Duodenal mucosa (tissue), 2 donors: ENCODE results near the gene SPINT1.

Experiments
- H3K27ac ChIP-seq: one replicate; pipeline ENCODE4 v1.7.0; 2013; ENCODE audit warnings: low read depth, low read length
- H3K27me3 ChIP-seq, 2 donors: one replicate each; pipeline ENCODE4 v1.7.0; 2013; ENCODE audit warnings: low read length in 2 of 2, control low read depth in 1 of 2; ENCODE audit not compliant: insufficient read depth in 2 of 2, control insufficient read depth in 1 of 2
- H3K36me3 ChIP-seq, 2 donors: one replicate each; pipeline ENCODE4 v1.7.0; 2013; ENCODE audit warnings: low read length in 2 of 2, control low read depth in 1 of 2; ENCODE audit not compliant: insufficient read depth in 2 of 2, control insufficient read depth in 1 of 2
- H3K4me1 ChIP-seq, 2 donors: one replicate each; pipeline ENCODE4 v1.7.0; 2013; ENCODE audit warnings: low read length in 2 of 2, control low read depth in 1 of 2; ENCODE audit not compliant: insufficient read depth in 2 of 2, control insufficient read depth in 1 of 2
- H3K4me3 ChIP-seq, 2 donors: one replicate each; pipeline ENCODE4 v1.7.0; 2013; ENCODE audit warnings: low read length in 2 of 2, low read depth in 1 of 2
- H3K9ac ChIP-seq, 2 donors: one replicate each; pipeline ENCODE4 v1.7.0; 2013; ENCODE audit warnings: low read length in 2 of 2, low read depth in 1 of 2
- H3K9me3 ChIP-seq, 2 donors: one replicate each; pipeline ENCODE4 v1.7.0; 2013; ENCODE audit warnings: low read length in 2 of 2, control low read depth in 1 of 2; ENCODE audit not compliant: control insufficient read depth in 1 of 2

SPINT1 gene

DNA sequence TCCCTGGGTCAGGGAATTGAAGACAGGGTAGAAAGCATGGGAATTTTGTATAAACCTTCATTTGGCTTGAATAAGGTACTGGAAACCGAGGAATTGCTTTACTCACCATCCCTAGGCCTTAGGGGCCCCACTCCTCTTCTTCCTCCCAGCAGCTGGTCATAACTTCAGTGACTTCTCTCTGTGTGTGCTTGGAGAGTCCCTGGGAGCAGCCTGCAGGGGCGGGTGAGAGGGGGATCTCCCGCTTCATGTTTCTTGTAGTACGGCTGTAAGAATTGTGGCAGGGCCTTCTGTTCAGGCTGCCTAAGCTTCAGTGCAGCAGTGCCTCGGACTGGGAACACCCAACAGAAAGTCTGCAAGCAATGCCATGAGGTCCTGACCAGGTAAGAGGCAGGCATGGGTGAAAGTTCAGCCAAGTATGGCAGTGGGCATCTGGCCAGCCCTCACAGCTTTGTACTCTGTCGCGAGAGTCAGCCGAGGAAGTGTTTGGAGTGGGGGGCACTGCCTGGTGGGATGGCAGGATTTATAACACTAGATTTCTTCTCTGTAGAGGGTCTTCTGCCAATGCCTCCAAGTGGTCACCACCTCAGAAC, 34.9 kb upstream of the SPINT1 start:
- Histone ChIP-seq H3K36me3 (peaks cover 14 to 33% of the 10 kb centered on the region in 2 donors), H3K27ac (no peak overlapping the region), H3K4me1 (peaks cover 19 to 31% of the 10 kb centered on the region in 2 donors), H3K4me3 (peak overlapping the region in 1 of 2 donors; percentile 100), H3K27me3 (no peaks in the 10 kb centered on the region), H3K9ac (no peak overlapping the region), H3K9me3 (no peaks in the 10 kb centered on the region)

DNA sequence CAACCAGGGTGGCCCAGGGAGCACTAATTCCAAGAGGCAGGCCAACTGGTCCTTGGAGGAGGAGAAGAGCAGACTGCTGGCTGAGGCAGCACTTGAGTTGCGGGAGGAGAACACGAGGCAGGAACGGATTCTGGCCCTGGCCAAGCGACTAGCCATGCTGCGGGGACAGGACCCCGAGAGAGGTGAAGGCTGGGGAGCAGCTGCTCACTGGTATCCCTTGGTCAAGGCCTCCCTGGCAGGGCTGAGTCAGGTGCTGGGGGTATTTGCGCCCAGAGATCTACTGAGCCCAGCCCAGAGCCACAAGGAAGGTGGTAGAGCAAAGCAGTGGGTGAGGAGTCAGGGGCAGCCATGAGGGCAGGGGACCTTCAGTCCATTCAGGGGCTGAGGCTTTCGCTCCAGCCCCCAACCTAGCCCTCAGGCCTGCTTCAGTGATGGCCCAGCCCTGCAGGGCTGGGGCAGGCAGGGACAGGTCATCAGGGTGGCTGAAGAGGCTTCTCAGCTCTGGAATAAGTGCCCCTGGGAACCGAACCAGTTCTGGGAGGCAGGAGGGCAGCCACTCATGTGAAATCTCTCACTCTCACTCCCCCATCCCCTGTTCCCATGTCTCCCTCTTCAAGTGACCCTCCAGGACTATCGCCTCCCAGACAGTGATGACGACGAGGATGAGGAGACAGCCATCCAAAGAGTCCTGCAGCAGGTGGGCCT, 31.0 kb upstream of the SPINT1 start:
- H3K4me3 ChIP-seq: no peak overlapping the region
- peaks cover 11 to 22% of the 10 kb centered on the region in 2 donors for H3K4me1 ChIP-seq
- H3K9me3 ChIP-seq: no peaks in the 10 kb centered on the region
- no peak overlapping the region for H3K27ac ChIP-seq
- no peak overlapping the region for H3K9ac ChIP-seq
- no peaks in the 10 kb centered on the region for H3K27me3 ChIP-seq
- H3K36me3 ChIP-seq: peaks cover 30 to 52% of the 10 kb centered on the region in 2 donors

DNA sequence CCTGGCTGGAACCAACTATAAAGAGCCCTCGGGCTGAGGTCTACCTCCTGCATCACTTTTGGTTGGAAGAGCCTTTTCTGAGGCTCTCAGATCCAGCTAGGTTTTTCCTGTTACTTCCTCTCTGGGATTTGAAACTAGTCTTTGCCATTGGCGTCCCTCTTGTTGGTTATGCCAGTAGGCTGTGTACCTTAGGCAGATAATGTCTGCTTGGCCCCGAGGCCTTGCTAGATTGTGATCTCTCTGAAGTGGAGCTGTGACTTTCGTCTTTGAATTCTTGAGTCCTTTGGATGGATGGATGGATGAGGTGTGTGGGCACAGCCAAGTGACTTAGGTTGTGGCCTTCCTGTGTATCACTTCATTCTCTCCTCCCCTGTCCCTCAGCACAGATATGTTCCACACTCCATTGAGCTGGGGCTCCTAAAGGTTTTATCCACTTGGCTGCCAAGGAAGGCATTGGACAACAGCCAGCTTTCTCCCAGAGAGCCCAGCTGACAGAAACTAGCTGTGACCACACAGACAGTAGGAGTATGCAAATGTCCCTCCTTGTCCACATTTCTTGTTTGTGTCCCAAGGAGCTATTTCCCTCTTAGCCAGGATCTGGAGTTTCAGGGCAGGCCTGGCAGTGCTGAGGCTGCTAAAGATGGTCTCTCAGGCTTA, 28.7 kb upstream of the SPINT1 start:
- H3K4me3 ChIP-seq: no peak overlapping the region
- no peaks in the 10 kb centered on the region for H3K4me1 ChIP-seq
- H3K9me3 ChIP-seq: no peaks in the 10 kb centered on the region
- H3K27ac ChIP-seq: no peak overlapping the region
- H3K9ac ChIP-seq: no peak overlapping the region
- no peaks in the 10 kb centered on the region for H3K27me3 ChIP-seq
- H3K36me3 ChIP-seq: peaks cover 30 to 46% of the 10 kb centered on the region in 2 donors

DNA sequence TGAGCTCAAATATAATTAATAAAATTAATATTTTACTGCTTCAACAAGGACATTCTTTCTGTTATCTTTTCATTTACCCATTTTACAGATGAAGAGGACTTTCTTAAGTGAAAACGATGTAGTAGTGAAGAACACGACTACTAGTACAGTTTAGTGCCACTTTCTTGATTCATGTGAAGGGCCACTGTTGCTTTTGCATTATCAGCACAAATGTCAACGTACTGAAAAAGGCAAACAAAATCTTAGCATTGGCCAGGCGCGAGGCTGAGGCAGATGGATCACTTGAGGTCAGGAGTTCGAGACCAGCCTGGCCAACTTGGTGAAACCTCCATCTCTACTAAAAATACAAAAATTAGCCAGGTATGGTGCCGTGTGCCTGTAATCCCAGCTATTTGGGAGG, 24.8 kb upstream of the SPINT1 start:
- H3K4me1 ChIP-seq: no peaks in the 10 kb centered on the region

DNA sequence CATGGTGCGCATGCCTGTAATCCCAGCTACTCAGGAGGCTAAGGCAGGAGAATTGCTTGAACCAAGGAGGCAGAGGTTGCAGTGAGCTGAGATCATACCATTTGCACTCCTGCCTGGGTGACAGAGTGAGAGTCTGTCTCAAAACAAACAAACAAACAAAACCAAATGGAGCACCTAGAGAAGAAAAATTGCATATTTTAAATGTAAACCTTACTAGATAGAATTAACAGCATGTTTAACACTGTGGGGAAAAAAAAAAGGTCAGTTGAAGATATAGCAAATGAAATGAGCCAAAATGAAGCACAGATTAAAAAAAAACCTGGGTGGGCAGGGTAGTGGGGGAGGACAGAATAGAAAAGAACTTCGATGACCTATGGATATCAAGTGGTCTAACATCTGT, 22.7 kb upstream of the SPINT1 start:
- peaks cover 0 to 17% of the 10 kb centered on the region in 2 donors for H3K4me1 ChIP-seq
- no peak overlapping the region for H3K4me3 ChIP-seq

More for the DNA sequence above, 24.8 kb upstream of the SPINT1 start:
- Histone ChIP-seq H3K36me3 (peaks cover 15 to 18% of the 10 kb centered on the region in 2 donors), H3K27me3 (no peaks in the 10 kb centered on the region), H3K4me3 (no peak overlapping the region), H3K27ac (no peak overlapping the region), H3K9ac (no peak overlapping the region), H3K9me3 (no peaks in the 10 kb centered on the region)

DNA sequence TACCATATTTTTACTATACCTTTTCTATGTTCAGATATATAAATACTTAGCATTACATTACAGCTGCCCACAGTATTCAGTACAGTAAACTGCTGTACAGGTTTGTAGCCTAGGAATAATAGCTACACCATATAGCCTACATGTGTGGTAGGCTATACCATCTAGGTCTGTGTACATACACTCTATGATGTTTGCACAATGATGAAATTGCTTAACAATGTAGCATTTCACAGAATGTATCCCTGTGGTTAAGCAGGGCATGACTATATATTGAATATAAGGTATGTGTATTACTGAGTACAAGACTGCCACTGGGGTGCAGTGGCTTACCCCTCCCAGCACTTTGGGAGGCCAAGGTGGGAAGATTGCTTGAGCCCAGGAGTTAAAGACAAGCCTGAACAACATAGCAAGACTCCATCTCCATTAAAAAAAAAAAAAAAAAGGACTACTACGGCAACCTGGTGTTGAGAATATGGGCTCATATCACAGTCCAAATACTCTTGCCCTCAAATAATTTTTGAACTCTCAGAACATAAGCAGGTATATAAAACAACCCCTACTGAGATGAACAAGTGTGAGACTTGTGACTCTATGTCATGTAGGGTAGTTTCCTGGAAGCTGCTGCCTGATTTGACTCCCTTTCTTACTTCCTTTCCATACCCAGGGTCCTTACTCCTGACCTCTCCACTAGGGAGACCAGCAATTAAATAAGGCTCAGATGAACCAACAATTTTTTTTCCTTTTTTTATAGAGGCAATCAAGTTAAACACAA, 20.1 kb upstream of the SPINT1 start:
- no peaks in the 10 kb centered on the region for H3K36me3 ChIP-seq

More for the DNA sequence above, 22.7 kb upstream of the SPINT1 start:
- Histone ChIP-seq H3K27ac (no peak overlapping the region), H3K27me3 (no peaks in the 10 kb centered on the region), H3K36me3 (no peaks in the 10 kb centered on the region), H3K9me3 (no peaks in the 10 kb centered on the region), H3K9ac (no peak overlapping the region)

DNA sequence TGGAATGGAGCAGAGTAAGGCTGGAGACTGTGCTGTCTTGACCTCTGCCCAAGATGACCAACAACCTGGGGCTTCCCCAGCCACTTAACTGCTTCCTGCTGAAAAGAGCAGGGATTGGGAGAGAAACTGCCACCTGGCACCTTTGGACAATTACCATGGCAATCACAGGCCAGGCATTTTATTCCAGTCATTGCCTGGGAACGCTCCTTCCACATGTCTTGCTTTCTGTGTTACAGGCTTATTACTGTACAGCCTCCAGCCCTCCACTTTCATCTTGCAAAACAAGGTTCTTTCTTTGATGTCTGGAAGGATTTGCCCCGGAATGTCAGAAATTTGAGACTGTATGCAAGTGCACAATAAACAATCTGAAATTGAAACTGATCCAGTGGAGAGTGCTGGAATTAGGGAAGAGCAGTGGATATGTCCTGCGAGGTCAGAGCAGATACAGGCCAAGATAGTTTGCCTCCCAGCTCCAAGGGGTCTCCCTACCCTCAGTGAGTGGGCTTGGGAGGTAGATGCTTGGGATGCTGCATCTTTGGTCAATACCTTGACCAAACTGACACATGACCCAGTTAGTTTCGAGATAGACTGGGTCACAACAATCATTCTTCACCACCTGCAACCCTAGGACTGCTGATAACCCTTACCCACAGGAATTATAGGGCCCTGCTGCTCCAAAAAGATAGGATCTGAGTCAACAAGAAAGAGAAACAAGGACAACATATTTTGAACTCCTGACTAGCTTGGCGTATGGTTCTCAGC, 18.0 kb upstream of the SPINT1 start:
- Histone ChIP-seq H3K27me3 (no peaks in the 10 kb centered on the region), H3K27ac (no peak overlapping the region), H3K9ac (peak overlapping the region in 1 of 2 donors; percentile 51), H3K36me3 (no peaks in the 10 kb centered on the region), H3K4me1 (peaks cover 5 to 24% of the 10 kb centered on the region in 2 donors), H3K4me3 (peak overlapping the region; percentile 48 to 53), H3K9me3 (no peaks in the 10 kb centered on the region)

More for the DNA sequence above, 20.1 kb upstream of the SPINT1 start:
- H3K9me3 ChIP-seq: no peaks in the 10 kb centered on the region
- H3K4me1 ChIP-seq: peaks cover 1 to 24% of the 10 kb centered on the region in 2 donors
- H3K4me3 ChIP-seq: no peak overlapping the region
- no peak overlapping the region for H3K9ac ChIP-seq
- no peak overlapping the region for H3K27ac ChIP-seq
- H3K27me3 ChIP-seq: no peaks in the 10 kb centered on the region

DNA sequence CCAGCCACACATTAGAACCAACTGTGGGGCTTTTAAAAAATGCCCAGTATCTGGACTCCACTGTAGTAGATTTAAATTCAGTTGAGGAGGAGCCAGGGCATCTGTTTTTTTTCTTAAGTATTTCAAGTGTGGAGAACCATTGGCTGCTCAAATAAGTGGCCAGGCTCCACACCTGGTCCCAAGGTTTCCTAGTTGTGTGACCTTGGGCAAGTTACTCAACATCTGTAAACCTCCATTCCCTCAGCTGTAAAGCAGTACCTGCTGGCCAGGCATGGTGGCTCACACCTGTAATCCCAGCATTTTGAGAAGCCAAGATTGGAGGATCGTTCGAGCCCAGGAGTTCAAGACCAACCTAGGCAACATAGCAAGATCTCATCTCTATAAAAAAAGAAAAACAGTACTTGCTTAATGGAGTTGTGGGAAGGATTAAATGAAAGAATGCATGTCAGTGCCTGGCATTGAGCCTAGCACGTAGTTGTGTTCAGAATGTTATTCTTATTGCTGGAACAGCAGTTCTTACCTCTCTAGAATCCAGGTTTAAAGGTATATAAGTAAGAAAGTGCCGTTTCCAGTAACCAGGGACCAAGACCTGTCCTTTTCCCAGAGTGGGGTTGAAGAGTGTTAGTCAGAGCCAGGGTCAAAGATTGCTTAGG, 17.3 kb upstream of the SPINT1 start:
- Histone ChIP-seq H3K4me3 (peak overlapping the region; percentile 48 to 53), H3K27ac (no peak overlapping the region), H3K9me3 (no peaks in the 10 kb centered on the region), H3K9ac (peak overlapping the region in 1 of 2 donors; percentile 51), H3K27me3 (no peaks in the 10 kb centered on the region), H3K36me3 (no peaks in the 10 kb centered on the region), H3K4me1 (peaks cover 5 to 24% of the 10 kb centered on the region in 2 donors)

DNA sequence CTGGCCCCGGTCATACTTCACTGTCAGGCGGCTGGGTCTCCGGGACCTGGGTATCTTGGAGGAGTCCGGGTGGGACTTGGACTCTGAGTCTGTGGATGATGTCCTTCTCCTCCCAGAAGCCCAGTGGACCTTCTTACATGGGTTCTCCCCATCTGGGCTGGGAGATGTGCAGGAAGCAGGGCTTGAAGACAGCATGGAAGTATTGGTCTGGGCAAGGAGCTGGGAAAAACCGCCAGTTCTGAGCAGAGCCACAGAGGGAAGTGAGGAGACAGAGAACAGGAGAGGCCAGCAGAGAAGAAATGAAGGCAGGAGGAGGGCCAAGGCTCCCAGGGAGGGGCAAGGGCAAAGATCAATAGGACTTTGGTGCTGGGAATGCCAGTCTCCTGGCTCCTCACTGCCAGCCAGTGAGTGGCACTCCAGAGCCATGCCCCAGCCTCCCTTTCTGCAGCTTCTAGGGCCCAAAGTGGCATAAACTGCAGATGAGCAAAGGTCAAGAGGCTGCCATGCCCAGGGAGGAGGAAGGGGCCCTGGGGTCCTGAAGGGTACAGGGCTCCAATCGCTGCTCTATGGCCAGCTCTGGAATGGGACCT, 15.3 kb upstream of the SPINT1 start, which contains the start of gene PPP1R14D:
Gene PPP1R14D, minus strand, starts transcription at position 262 of the 590 bp plus-strand sequence. Its CDS starts 67 bp downstream, at position 195.
- H3K4me3 ChIP-seq: peak within 1 kb of the TSS; percentile 75 to 82
- H3K27ac ChIP-seq: peak within 1 kb of the TSS; percentile 71
- H3K27me3 ChIP-seq: no peaks in the 10 kb centered on the region
- peaks cover 5 to 24% of the 10 kb centered on the region in 2 donors for H3K4me1 ChIP-seq
- no peaks in the 10 kb centered on the region for H3K9me3 ChIP-seq
- no peaks in the 10 kb centered on the region for H3K36me3 ChIP-seq
- H3K9ac ChIP-seq: peak within 1 kb of the TSS; percentile 76 to 77
